HepG2 (cell line): Measurements from ENCODE around the gene FOXR1. TPM values are rescaled to one million over a fixed set of nuclear protein-coding genes. Genes with fewer than 3 reads are reported as not detected.

Source experiments
- CHD4 ChIP-seq: fragments of 200-600 bp; sonication (generic); IDR thresholded peaks from 2 replicates; pipeline ENCODE4 v1.7.0; 2017; ENCODE audit warnings: mild to moderate bottlenecking, low read length, borderline replicate concordance
- DR1 ChIP-seq: sonication (generic); formaldehyde crosslinking; IDR thresholded peaks from 2 replicates; pipeline ENCODE4 v1.8.0; 2021; ENCODE audit warnings: mild to moderate bottlenecking, missing genetic modification reagents, inconsistent platforms
- GABPB1 ChIP-seq: IDR thresholded peaks from 2 replicates; pipeline ENCODE4 v1.6.1; 2016; ENCODE audit warnings: mild to moderate bottlenecking, missing genetic modification reagents, moderate library complexity, missing compliant biosample characterization
- HNRNPL ChIP-seq: fragments of 200-400 bp; formaldehyde crosslinking; IDR thresholded peaks from 2 replicates; pipeline ENCODE4 v1.6.1; 2017; ENCODE audit warnings: mild to moderate bottlenecking, low read depth, low read length
- IKZF5 ChIP-seq: IDR thresholded peaks from 2 replicates; pipeline ENCODE4 v1.6.1; 2018; ENCODE audit warnings: missing genetic modification reagents, mild to moderate bottlenecking, missing compliant biosample characterization
- MAFG ChIP-seq: sonication (generic); formaldehyde crosslinking; IDR thresholded peaks from 2 replicates; pipeline ENCODE4 v1.5.1; 2020; ENCODE audit warnings: mild to moderate bottlenecking, missing genetic modification reagents
- MED1 ChIP-seq: sonication (generic); formaldehyde crosslinking; IDR thresholded peaks from 2 replicates; pipeline ENCODE4 v1.4.0; 2020; ENCODE audit warnings: missing genetic modification reagents
- NFIC ChIP-seq: IDR thresholded peaks from 2 replicates; pipeline ENCODE4 v1.6.1; 2012; ENCODE audit warnings: mild to moderate bottlenecking, low read length, inconsistent platforms
- NKX3-1 ChIP-seq: sonication (generic); formaldehyde crosslinking; IDR thresholded peaks from 2 replicates; pipeline ENCODE4 v1.5.0; 2020; ENCODE audit warnings: missing genetic modification reagents
- PTBP1 ChIP-seq: fragments of 200-400 bp; formaldehyde crosslinking; IDR thresholded peaks from 2 replicates; pipeline ENCODE4 v1.6.1; 2018; ENCODE audit warnings: low read length, low read depth; ENCODE audit not compliant: poor library complexity, severe bottlenecking
- RAD21 ChIP-seq: fragments of 450-650 bp; formaldehyde crosslinking; IDR thresholded peaks from 2 replicates; pipeline ENCODE4 v1.5.0; 2020; ENCODE audit warnings: mild to moderate bottlenecking
- SMC3 ChIP-seq: IDR thresholded peaks from 2 replicates; pipeline ENCODE4 v1.6.1; 2011; ENCODE audit warnings: low read length, improper control_type of control experiment
- SOX13 ChIP-seq, 3 experiments: fragments of 450-650 bp in 1 of 3; sonication (generic) in 1 of 3; formaldehyde crosslinking in 1 of 3; IDR thresholded peaks in 2 of 3; conservative IDR thresholded peaks in 1 of 3; 2 replicates each; pipeline versions ENCODE4 v1.5.0 to v1.6.1; 2016 to 2020; ENCODE audit warnings: antibody characterized with exemption in 1 of 3, mild to moderate bottlenecking in 1 of 3, missing compliant biosample characterization in 1 of 3, missing genetic modification reagents in 1 of 3, moderate library complexity in 1 of 3
- TGIF2 ChIP-seq: IDR thresholded peaks from 2 replicates; pipeline ENCODE4 v1.6.1; 2016; ENCODE audit warnings: control low read depth, missing compliant biosample characterization
- TSC22D2 ChIP-seq: sonication (generic); formaldehyde crosslinking; IDR thresholded peaks from 2 replicates; pipeline ENCODE4 v1.5.1; 2020; ENCODE audit warnings: missing genetic modification reagents, mild to moderate bottlenecking, borderline replicate concordance
- ZBTB8A ChIP-seq: sonication (generic); formaldehyde crosslinking; IDR thresholded peaks from 2 replicates; pipeline ENCODE4 v1.4.0; 2020; ENCODE audit warnings: mild to moderate bottlenecking, low read depth, missing genetic modification reagents, borderline replicate concordance
- ZFP36L2 ChIP-seq: sonication (generic); formaldehyde crosslinking; IDR thresholded peaks from 2 replicates; pipeline ENCODE4 v1.4.0; 2020; ENCODE audit warnings: missing genetic modification reagents
- ZNF280B ChIP-seq: sonication (generic); formaldehyde crosslinking; IDR thresholded peaks from 2 replicates; pipeline ENCODE4 v1.5.0; 2020; ENCODE audit warnings: missing genetic modification reagents, mild to moderate bottlenecking, borderline replicate concordance
- ZNF30 ChIP-seq: sonication (generic); formaldehyde crosslinking; IDR thresholded peaks from 2 replicates; pipeline ENCODE4 v1.5.0; 2020; ENCODE audit warnings: mild to moderate bottlenecking, missing genetic modification reagents
- ZNF709 ChIP-seq: sonication (generic); formaldehyde crosslinking; IDR thresholded peaks from 2 replicates; pipeline ENCODE4 v1.5.0; 2020; ENCODE audit warnings: mild to moderate bottlenecking, missing genetic modification reagents
- polyA plus RNA-seq, 8 experiments: library from polyadenylated mRNA; depleted of rRNA in 3 of 8; stranded (reverse) in 7 of 8; unstranded in 1 of 8; fragments of >200 nt; fragmentation: Illumina TruSeq in 4 of 8; extraction: Trizol in 4 of 8; gene quantifications; 2 replicates each; pipeline versions ENCODE4 v1.2.1 to v1.2.3, GENCODE V29; 2011 to 2016; ENCODE audit warnings: low read depth in 4 of 8, missing spikeins in 1 of 8, mixed read lengths in 1 of 8; ENCODE audit not compliant: insufficient read depth in 1 of 8
- total RNA-seq, 5 experiments: library from RNA; depleted of rRNA; stranded (reverse); fragments of >200 nt; fragmentation: Illumina TruSeq; extraction: Trizol; gene quantifications; 2 replicates each; pipeline ENCODE4 v1.2.3, GENCODE V29; 2016; ENCODE audit warnings: low read depth in 1 of 5
- TF ChIP-seq, protein P1 (sequence below): sonication (generic); formaldehyde crosslinking; IDR thresholded peaks from 2 replicates; pipeline ENCODE4 v1.8.0; 2023; ENCODE audit warnings: mild to moderate bottlenecking, missing genetic modification reagents
- TF ChIP-seq, protein P2 (sequence below): sonication (generic); formaldehyde crosslinking; IDR thresholded peaks from 2 replicates; pipeline ENCODE4 v1.8.0; 2022; ENCODE audit warnings: mild to moderate bottlenecking, missing genetic modification reagents, borderline replicate concordance
- TF ChIP-seq, protein P3 (sequence below): sonication (generic); formaldehyde crosslinking; IDR thresholded peaks from 2 replicates; pipeline ENCODE4 v1.4.0; 2020; ENCODE audit warnings: missing genetic modification reagents

The FOXR1 gene
- total and polyA plus RNA-seq, 2 of the 13 experiments (the other 11 are each of a cell fraction or from before 2014, with no cell fraction given): not detected

GRCh38 chr11:118956094-118956846 lies 15.3 kb upstream of the FOXR1 start, which contains the start of gene UPK2 (continued):
- TF ChIP-seq TSC22D2 (CRISPR knock-in tag): 0 out of 2 replicates have a peak, but pooled peaks have one; percentile 44
- no peak for TF ChIP-seq ZNF709 (CRISPR knock-in tag)
- TF ChIP-seq, protein P1, sequence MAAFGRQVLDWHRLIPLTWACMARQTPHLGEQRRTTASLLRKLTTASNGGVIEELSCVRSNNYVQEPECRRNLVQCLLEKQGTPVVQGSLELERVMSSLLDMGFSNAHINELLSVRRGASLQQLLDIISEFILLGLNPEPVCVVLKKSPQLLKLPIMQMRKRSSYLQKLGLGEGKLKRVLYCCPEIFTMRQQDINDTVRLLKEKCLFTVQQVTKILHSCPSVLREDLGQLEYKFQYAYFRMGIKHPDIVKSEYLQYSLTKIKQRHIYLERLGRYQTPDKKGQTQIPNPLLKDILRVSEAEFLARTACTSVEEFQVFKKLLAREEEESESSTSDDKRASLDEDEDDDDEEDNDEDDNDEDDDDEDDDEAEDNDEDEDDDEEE (CRISPR knock-in tag): no peak
- TF ChIP-seq SOX13 (IDR thresholded peaks at IDR 0.05): no peak
- no peak for TF ChIP-seq SOX13 (CRISPR knock-in tag; conservative IDR thresholded peaks at IDR 0.05 in 1 of 2, IDR thresholded peaks at IDR 0.05 in 1 of 2)
- TF ChIP-seq RAD21 (CRISPR knock-in tag): peak; percentile 97
- TF ChIP-seq, protein P2, sequence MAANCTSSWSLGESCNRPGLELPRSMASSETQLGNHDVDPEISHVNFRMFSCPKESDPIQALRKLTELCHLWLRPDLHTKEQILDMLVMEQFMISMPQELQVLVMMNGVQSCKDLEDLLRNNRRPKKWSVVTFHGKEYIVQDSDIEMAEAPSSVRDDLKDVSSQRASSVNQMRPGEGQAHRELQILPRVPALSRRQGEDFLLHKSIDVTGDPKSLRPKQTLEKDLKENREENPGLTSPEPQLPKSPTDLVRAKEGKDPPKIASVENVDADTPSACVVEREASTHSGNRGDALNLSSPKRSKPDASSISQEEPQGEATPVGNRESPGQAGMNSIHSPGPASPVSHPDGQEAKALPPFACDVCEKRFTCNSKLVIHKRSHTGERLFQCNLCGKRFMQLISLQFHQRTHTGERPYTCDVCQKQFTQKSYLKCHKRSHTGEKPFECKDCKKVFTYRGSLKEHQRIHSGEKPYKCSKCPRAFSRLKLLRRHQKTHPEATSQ (CRISPR knock-in tag): no peak
- peak; percentile 24; the same call in 1 of the 2 replicates for TF ChIP-seq IKZF5
- no peak for TF ChIP-seq ZNF30
- peak; percentile 73; the same call in 1 of the 2 replicates for TF ChIP-seq HNRNPL
- TF ChIP-seq PTBP1: no peak
- no peak for TF ChIP-seq ZBTB8A (CRISPR knock-in tag)
- TF ChIP-seq NKX3-1 (CRISPR knock-in tag): no peak
- no peak for TF ChIP-seq TGIF2 (CRISPR knock-in tag)
- no peak for TF ChIP-seq ZNF280B (CRISPR knock-in tag)
- TF ChIP-seq MAFG: no peak
- TF ChIP-seq CHD4: no peak
- peak; percentile 72 for TF ChIP-seq SMC3
- TF ChIP-seq MED1 (CRISPR knock-in tag): peak; percentile 28; the same call in 1 of the 2 replicates
- TF ChIP-seq, protein P3, sequence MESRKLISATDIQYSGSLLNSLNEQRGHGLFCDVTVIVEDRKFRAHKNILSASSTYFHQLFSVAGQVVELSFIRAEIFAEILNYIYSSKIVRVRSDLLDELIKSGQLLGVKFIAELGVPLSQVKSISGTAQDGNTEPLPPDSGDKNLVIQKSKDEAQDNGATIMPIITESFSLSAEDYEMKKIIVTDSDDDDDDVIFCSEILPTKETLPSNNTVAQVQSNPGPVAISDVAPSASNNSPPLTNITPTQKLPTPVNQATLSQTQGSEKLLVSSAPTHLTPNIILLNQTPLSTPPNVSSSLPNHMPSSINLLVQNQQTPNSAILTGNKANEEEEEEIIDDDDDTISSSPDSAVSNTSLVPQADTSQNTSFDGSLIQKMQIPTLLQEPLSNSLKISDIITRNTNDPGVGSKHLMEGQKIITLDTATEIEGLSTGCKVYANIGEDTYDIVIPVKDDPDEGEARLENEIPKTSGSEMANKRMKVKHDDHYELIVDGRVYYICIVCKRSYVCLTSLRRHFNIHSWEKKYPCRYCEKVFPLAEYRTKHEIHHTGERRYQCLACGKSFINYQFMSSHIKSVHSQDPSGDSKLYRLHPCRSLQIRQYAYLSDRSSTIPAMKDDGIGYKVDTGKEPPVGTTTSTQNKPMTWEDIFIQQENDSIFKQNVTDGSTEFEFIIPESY (CRISPR knock-in tag): peak; percentile 56; the same call in 1 of the 2 replicates
- peak; percentile 39; the same call in 1 of the 2 replicates for TF ChIP-seq GABPB1 (CRISPR knock-in tag)
- TF ChIP-seq NFIC: no peak
- TF ChIP-seq ZFP36L2 (CRISPR knock-in tag): no peak
- TF ChIP-seq DR1 (CRISPR knock-in tag): no peak
